WTC11 (cell line): Measurements from ENCODE around the gene RNF169. TPM values are rescaled to one million over a fixed set of nuclear protein-coding genes. Genes with fewer than 3 reads are reported as not detected.

Source experiments
- ATAC-seq: fragments of 200-7000 bp; cut with Tn5 transposase; 2 replicates; pipeline ENCODE4 v1.10.0; 2021; ENCODE audit warnings: mild to moderate bottlenecking, moderate library complexity
- CTCF ChIA-PET: fragments of 300-600 bp; sonication (Branson Sonifier 250); formaldehyde crosslinking; loops from one replicate; lab custom pipeline; 2021; ENCODE audit warnings: antibody characterized with exemption; lab: Charles Lee
- POLR2A ChIA-PET: fragments of 350-600 bp; sonication (Branson Sonifier 250); formaldehyde crosslinking; loops from one replicate; lab custom pipeline; 2021; ENCODE audit warnings: antibody characterized with exemption; lab: Charles Lee
- DNase-seq: peaks from one replicate; pipeline ENCODE4 v3.0.0; 2021; ENCODE audit warnings: low spot score
- H3K27ac Mint-ChIP-seq: 2 replicates; pipeline ENCODE4 v1.8.0; 2021; ENCODE audit warnings: mixed read lengths
- H3K27me3 Mint-ChIP-seq: 2 replicates; pipeline ENCODE4 v1.8.0; 2021; ENCODE audit warnings: low read depth, mild to moderate bottlenecking, moderate library complexity, mixed read lengths
- H3K36me3 Mint-ChIP-seq: 2 replicates; pipeline ENCODE4 v1.8.0; 2021; ENCODE audit warnings: mixed read lengths
- H3K4me1 Mint-ChIP-seq: 2 replicates; pipeline ENCODE4 v1.8.0; 2022; ENCODE audit warnings: mixed read lengths
- H3K4me3 Mint-ChIP-seq: 2 replicates; pipeline ENCODE4 v1.8.0; 2021; ENCODE audit warnings: mild to moderate bottlenecking, moderate library complexity, mixed read lengths
- H3K9me3 Mint-ChIP-seq: 2 replicates; pipeline ENCODE4 v1.8.0; 2021; ENCODE audit warnings: mixed read lengths
- CBFB ChIP-seq: sonication (generic); formaldehyde crosslinking; IDR thresholded peaks from 2 replicates; pipeline ENCODE4 v1.8.1; 2022; ENCODE audit warnings: mild to moderate bottlenecking, low read depth, missing genetic modification reagents
- ESRRA ChIP-seq: sonication (generic); formaldehyde crosslinking; IDR thresholded peaks from 2 replicates; pipeline ENCODE4 v1.8.1; 2022; ENCODE audit warnings: mild to moderate bottlenecking, missing genetic modification reagents, borderline replicate concordance
- GRHL2 ChIP-seq: fragments of 250-450 bp; sonication (Bioruptor Pico); IDR thresholded peaks from 2 replicates; pipeline ENCODE4 v1.8.0; 2022; ENCODE audit warnings: mild to moderate bottlenecking, moderate library complexity; ENCODE audit not compliant: insufficient replicate concordance, severe bottlenecking
- KAT7 ChIP-seq: sonication (generic); formaldehyde crosslinking; IDR thresholded peaks from 2 replicates; pipeline ENCODE4 v1.8.1; 2023; ENCODE audit warnings: missing genetic modification reagents, mild to moderate bottlenecking, borderline replicate concordance
- PRRX2 ChIP-seq: fragments of 250-450 bp; sonication (Bioruptor Pico); IDR thresholded peaks from 2 replicates; pipeline ENCODE4 v1.8.0; 2021; ENCODE audit warnings: mild to moderate bottlenecking
- RELA ChIP-seq: sonication (generic); formaldehyde crosslinking; IDR thresholded peaks from 2 replicates; pipeline ENCODE4 v1.8.1; 2022; ENCODE audit warnings: missing genetic modification reagents, mild to moderate bottlenecking, borderline replicate concordance
- SMAD3 ChIP-seq: sonication (generic); formaldehyde crosslinking; IDR thresholded peaks from 2 replicates; pipeline ENCODE4 v1.8.0; 2022; ENCODE audit warnings: missing genetic modification reagents, mild to moderate bottlenecking, borderline replicate concordance
- SP1 ChIP-seq: sonication (generic); formaldehyde crosslinking; conservative IDR thresholded peaks from 2 replicates; pipeline ENCODE4 v1.8.1; 2022; ENCODE audit warnings: missing genetic modification reagents
- TP53 ChIP-seq: sonication (generic); formaldehyde crosslinking; IDR thresholded peaks from 2 replicates; pipeline ENCODE4 v1.8.1; 2023; ENCODE audit warnings: mild to moderate bottlenecking, missing genetic modification reagents
- ZBTB21 ChIP-seq: sonication (generic); formaldehyde crosslinking; IDR thresholded peaks from 2 replicates; pipeline ENCODE4 v1.8.1; 2023; ENCODE audit warnings: mild to moderate bottlenecking, missing genetic modification reagents, borderline replicate concordance
- ZNF219 ChIP-seq: sonication (generic); formaldehyde crosslinking; IDR thresholded peaks from 2 replicates; pipeline ENCODE4 v1.8.0; 2023; ENCODE audit warnings: missing genetic modification reagents, mild to moderate bottlenecking, borderline replicate concordance
- ZNF396 ChIP-seq: fragments of 250-450 bp; sonication (Bioruptor Pico); IDR thresholded peaks from 2 replicates; pipeline ENCODE4 v1.8.0; 2021; ENCODE audit warnings: mild to moderate bottlenecking, moderate library complexity, borderline replicate concordance
- ZNF671 ChIP-seq: fragments of 250-450 bp; sonication (Bioruptor Pico); IDR thresholded peaks from 2 replicates; pipeline ENCODE4 v1.8.0; 2021; ENCODE audit warnings: mild to moderate bottlenecking
- total RNA-seq: library from RNA; stranded (reverse); gene quantifications from 3 replicates; pipeline ENCODE4 v1.2.3, GENCODE V29; 2021
- TF ChIP-seq, protein P1 (sequence below): sonication (generic); formaldehyde crosslinking; IDR thresholded peaks from 2 replicates; pipeline ENCODE4 v1.8.1; 2022; ENCODE audit warnings: mild to moderate bottlenecking, moderate library complexity, missing genetic modification reagents
- TF ChIP-seq, protein P2 (sequence below): sonication (generic); formaldehyde crosslinking; IDR thresholded peaks from 2 replicates; pipeline ENCODE4 v1.8.1; 2022; ENCODE audit warnings: missing genetic modification reagents, borderline replicate concordance
- TF ChIP-seq, protein P3 (sequence below): sonication (generic); formaldehyde crosslinking; IDR thresholded peaks from 2 replicates; pipeline ENCODE4 v1.8.1; 2023; ENCODE audit warnings: mild to moderate bottlenecking, missing genetic modification reagents
- TF ChIP-seq, protein P4 (sequence below): sonication (generic); formaldehyde crosslinking; IDR thresholded peaks from 2 replicates; pipeline ENCODE4 v1.8.0; 2023; ENCODE audit warnings: mild to moderate bottlenecking, missing genetic modification reagents

The RNF169 gene
- total RNA-seq, 1 experiment from 2014 or later, result 13.6 TPM

DNA sequence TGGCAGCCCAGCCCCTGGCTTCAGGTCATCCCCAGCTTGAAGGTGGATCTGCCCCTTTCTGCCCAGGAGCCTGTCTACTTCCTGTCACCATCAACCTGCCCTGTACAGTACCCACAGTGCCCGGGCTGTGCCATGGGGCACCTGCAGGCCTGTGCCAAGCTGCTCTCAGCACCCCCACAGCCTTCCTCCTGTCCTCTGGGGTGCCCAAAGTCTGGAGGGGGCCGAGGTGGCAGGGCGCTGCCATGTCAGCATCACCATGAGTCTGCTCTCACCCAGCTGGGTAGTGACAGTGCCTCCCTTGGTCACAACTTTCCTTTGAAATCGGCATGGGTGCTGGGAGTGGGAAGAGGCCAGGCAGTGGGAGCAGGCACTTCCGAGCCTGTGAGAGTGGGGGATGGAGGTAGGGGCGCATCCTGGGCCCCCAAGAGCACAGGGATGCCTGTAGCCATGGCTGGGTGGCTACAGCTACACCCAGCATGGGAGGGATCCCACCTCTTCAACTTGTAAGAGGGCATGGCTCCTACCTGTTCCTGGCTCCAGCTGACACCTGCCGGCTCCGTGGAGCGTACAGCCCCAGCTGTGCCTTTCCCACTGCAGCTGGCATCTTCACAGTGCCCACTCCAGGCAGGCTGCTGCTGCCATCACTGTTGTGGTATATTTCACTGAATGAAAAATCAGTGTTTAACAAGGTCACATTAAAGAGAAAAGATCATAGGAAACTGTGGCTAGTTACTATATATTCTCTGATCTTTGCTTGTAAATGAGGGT, 42.9 kb downstream of the RNF169 start (continued):
- TF ChIP-seq ESRRA (CRISPR knock-in tag) (no peak), SMAD3 (CRISPR knock-in tag) (no peak), TP53 (no peak), ZNF671 (CRISPR knock-in tag) (no peak), RELA (CRISPR knock-in tag) (no peak), SP1 (CRISPR knock-in tag) (no peak), GRHL2 (no peak), PRRX2 (CRISPR knock-in tag) (no peak), CBFB (no peak)
- TF ChIP-seq, protein P1, sequence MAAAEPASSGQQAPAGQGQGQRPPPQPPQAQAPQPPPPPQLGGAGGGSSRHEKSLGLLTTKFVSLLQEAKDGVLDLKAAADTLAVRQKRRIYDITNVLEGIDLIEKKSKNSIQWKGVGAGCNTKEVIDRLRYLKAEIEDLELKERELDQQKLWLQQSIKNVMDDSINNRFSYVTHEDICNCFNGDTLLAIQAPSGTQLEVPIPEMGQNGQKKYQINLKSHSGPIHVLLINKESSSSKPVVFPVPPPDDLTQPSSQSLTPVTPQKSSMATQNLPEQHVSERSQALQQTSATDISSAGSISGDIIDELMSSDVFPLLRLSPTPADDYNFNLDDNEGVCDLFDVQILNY, result no peak
- TF ChIP-seq, protein P2, sequence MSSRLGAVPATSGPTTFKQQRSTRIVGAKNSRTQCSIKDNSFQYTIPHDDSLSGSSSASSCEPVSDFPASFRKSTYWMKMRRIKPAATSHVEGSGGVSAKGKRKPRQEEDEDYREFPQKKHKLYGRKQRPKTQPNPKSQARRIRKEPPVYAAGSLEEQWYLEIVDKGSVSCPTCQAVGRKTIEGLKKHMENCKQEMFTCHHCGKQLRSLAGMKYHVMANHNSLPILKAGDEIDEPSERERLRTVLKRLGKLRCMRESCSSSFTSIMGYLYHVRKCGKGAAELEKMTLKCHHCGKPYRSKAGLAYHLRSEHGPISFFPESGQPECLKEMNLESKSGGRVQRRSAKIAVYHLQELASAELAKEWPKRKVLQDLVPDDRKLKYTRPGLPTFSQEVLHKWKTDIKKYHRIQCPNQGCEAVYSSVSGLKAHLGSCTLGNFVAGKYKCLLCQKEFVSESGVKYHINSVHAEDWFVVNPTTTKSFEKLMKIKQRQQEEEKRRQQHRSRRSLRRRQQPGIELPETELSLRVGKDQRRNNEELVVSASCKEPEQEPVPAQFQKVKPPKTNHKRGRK (CRISPR knock-in tag), result no peak
- TF ChIP-seq, all 79 proteins: peak for 0

DNA sequence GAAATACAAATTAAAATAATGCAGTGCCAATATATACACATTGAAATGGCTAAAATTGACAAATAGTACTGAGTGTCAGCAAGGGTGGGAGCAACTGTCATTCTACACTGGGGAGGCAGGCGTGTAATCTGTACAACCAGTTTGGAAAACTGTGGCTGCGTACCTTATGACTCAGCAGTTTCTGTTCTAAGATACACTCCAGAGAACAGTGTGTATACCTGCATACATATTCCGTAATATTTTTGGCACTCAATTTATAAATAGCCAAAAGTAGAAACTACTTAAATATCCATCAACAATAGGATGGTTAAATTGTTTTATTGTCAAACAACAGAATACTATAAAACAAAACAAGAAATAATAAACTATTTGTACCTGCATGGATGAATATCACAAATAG, 57.6 kb downstream of the RNF169 start:
- H3K4me1 Mint-ChIP-seq, result peaks cover 4% of the 10 kb centered on the region; the same call in 1 of the 2 replicates
- H3K4me3 Mint-ChIP-seq, result no peak overlapping the region
- H3K27me3 Mint-ChIP-seq, result no peaks in the 10 kb centered on the region
- no peaks in the 10 kb centered on the region for H3K9me3 Mint-ChIP-seq
- TF ChIP-seq ZBTB21 (CRISPR knock-in tag), result no peak
- TF ChIP-seq ZNF671 (CRISPR knock-in tag), result no peak
- TF ChIP-seq, protein P3, sequence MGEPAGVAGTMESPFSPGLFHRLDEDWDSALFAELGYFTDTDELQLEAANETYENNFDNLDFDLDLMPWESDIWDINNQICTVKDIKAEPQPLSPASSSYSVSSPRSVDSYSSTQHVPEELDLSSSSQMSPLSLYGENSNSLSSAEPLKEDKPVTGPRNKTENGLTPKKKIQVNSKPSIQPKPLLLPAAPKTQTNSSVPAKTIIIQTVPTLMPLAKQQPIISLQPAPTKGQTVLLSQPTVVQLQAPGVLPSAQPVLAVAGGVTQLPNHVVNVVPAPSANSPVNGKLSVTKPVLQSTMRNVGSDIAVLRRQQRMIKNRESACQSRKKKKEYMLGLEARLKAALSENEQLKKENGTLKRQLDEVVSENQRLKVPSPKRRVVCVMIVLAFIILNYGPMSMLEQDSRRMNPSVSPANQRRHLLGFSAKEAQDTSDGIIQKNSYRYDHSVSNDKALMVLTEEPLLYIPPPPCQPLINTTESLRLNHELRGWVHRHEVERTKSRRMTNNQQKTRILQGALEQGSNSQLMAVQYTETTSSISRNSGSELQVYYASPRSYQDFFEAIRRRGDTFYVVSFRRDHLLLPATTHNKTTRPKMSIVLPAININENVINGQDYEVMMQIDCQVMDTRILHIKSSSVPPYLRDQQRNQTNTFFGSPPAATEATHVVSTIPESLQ, result no peak
- no peak for TF ChIP-seq KAT7 (CRISPR knock-in tag)
- TF ChIP-seq CBFB, result no peak
- TF ChIP-seq ZNF219, result no peak
- TF ChIP-seq, protein P4, sequence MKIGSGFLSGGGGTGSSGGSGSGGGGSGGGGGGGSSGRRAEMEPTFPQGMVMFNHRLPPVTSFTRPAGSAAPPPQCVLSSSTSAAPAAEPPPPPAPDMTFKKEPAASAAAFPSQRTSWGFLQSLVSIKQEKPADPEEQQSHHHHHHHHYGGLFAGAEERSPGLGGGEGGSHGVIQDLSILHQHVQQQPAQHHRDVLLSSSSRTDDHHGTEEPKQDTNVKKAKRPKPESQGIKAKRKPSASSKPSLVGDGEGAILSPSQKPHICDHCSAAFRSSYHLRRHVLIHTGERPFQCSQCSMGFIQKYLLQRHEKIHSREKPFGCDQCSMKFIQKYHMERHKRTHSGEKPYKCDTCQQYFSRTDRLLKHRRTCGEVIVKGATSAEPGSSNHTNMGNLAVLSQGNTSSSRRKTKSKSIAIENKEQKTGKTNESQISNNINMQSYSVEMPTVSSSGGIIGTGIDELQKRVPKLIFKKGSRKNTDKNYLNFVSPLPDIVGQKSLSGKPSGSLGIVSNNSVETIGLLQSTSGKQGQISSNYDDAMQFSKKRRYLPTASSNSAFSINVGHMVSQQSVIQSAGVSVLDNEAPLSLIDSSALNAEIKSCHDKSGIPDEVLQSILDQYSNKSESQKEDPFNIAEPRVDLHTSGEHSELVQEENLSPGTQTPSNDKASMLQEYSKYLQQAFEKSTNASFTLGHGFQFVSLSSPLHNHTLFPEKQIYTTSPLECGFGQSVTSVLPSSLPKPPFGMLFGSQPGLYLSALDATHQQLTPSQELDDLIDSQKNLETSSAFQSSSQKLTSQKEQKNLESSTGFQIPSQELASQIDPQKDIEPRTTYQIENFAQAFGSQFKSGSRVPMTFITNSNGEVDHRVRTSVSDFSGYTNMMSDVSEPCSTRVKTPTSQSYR (CRISPR knock-in tag), result no peak
- no peak for TF ChIP-seq ZNF396
- TF ChIP-seq, all 79 proteins: peak for 0
- Mint-ChIP-seq H3K27ac (no peak overlapping the region), H3K36me3 (no peaks in the 10 kb centered on the region)
- DNase-seq (no peak), ATAC-seq (no peak)
- POLR2A ChIA-PET, result no interaction called here
- CTCF ChIA-PET, result interaction anchor here (1.0 kb wide), 1 partner anchor 67 kb away, joined by 3 read pairs; no protein-coding TSS in a partner anchor
